Karpas-422 (cell line): ENCODE measurements around the gene KCND3. TPM values are rescaled to one million over a fixed set of nuclear protein-coding genes. Genes with fewer than 3 reads are reported as not detected.

Experiments
- DNase-seq: peaks from one replicate; pipeline ENCODE4 v3.0.0-alpha.2; 2015
- H2AFZ ChIP-seq: fragments of 200-600 bp; sonication (generic); 2 replicates; pipeline ENCODE4 v1.6.1; 2014; ENCODE audit warnings: antibody characterized with exemption, low read length, mixed read lengths
- H3K27ac ChIP-seq: fragments of 200-600 bp; sonication (generic); 2 replicates; pipeline ENCODE4 v1.5.1; 2014; ENCODE audit warnings: mild to moderate bottlenecking, low read length, moderate library complexity
- H3K27me3 ChIP-seq: fragments of 200-600 bp; sonication (generic); 2 replicates; pipeline ENCODE4 v1.6.1; 2014; ENCODE audit warnings: low read length, mixed read lengths
- H3K36me3 ChIP-seq: fragments of 200-600 bp; sonication (generic); 2 replicates; pipeline ENCODE4 v1.6.1; 2014; ENCODE audit warnings: low read length, mixed read lengths; ENCODE audit not compliant: insufficient read depth
- H3K4me1 ChIP-seq: fragments of 200-600 bp; sonication (generic); 2 replicates; pipeline ENCODE4 v1.6.1; 2014; ENCODE audit warnings: mild to moderate bottlenecking, low read length, mixed read lengths
- H3K4me2 ChIP-seq: fragments of 200-600 bp; sonication (generic); 2 replicates; pipeline ENCODE4 v1.6.1; 2014; ENCODE audit warnings: low read length, low read depth, mild to moderate bottlenecking; ENCODE audit not compliant: poor library complexity, severe bottlenecking
- H3K4me3 ChIP-seq: fragments of 200-600 bp; sonication (generic); 2 replicates; pipeline ENCODE4 v1.5.1; 2014; ENCODE audit warnings: mild to moderate bottlenecking, antibody characterized with exemption, low read length, mixed read lengths
- H3K79me2 ChIP-seq: fragments of 200-600 bp; sonication (generic); 2 replicates; pipeline ENCODE4 v1.6.1; 2014; ENCODE audit warnings: mild to moderate bottlenecking, low read length, mixed read lengths
- H3K9ac ChIP-seq: fragments of 200-600 bp; sonication (generic); 2 replicates; pipeline ENCODE4 v1.6.0; 2014; ENCODE audit warnings: low read length
- H3K9me2 ChIP-seq: fragments of 200-600 bp; sonication (generic), shearing (Covaris generic); replicated peaks from 2 replicates; pipeline ENCODE4 v1.6.0; 2014; ENCODE audit warnings: mild to moderate bottlenecking, low read length, moderate library complexity; ENCODE audit not compliant: insufficient read depth
- H3K9me3 ChIP-seq: fragments of 300-700, 200-600 bp; sonication (generic); 2 replicates; pipeline ENCODE4 v1.6.1; 2014; ENCODE audit warnings: low read length, mixed read lengths
- H4K20me1 ChIP-seq: fragments of 200-600 bp; sonication (generic); 2 replicates; pipeline ENCODE4 v1.6.1; 2014; ENCODE audit warnings: mild to moderate bottlenecking, antibody characterized with exemption, low read length, low read depth; ENCODE audit not compliant: insufficient read depth
- total RNA-seq: library from RNA; depleted of rRNA; stranded (reverse); fragments of >200 nt; shearing (Covaris generic); gene quantifications from 2 replicates; pipeline ENCODE4 v1.2.3, GENCODE V29; 2014; ENCODE audit warnings: low replicate concordance

The KCND3 gene
- total RNA-seq, 1 experiment from 2014 or later: not detected

- Histone ChIP-seq H3K9ac (no peak overlapping the region), H3K36me3 (no peaks in the 10 kb centered on the region), H3K9me2 (no peaks in the 10 kb centered on the region), H3K4me1 (peaks cover 3% of the 10 kb centered on the region; the same call in 1 of the 2 replicates), H4K20me1 (no peaks in the 10 kb centered on the region), H3K27me3 (no peaks in the 10 kb centered on the region), H3K79me2 (no peaks in the 10 kb centered on the region), H3K4me3 (no peak overlapping the region), H3K4me2 (no peak overlapping the region), H3K27ac (no peak overlapping the region), H3K9me3 (no peaks in the 10 kb centered on the region), H2AFZ (no peak overlapping the region)
- DNase-seq: no peak
Observed at GRCh38 chr1:111778541-111779051, 210.9 kb downstream of the KCND3 start.

GRCh38 chr1:111778066-111778465 is 211.4 kb downstream of the KCND3 start:
- H3K27me3 ChIP-seq: no peaks in the 10 kb centered on the region
- no peak overlapping the region for H2AFZ ChIP-seq
- H3K36me3 ChIP-seq: no peaks in the 10 kb centered on the region
- no peak overlapping the region for H3K9ac ChIP-seq
- DNase-seq: no peak
- no peaks in the 10 kb centered on the region for H3K9me3 ChIP-seq
- H4K20me1 ChIP-seq: no peaks in the 10 kb centered on the region
- H3K9me2 ChIP-seq: no peaks in the 10 kb centered on the region
- H3K4me1 ChIP-seq: peaks cover 3% of the 10 kb centered on the region; the same call in 1 of the 2 replicates
- H3K4me2 ChIP-seq: no peak overlapping the region
- H3K27ac ChIP-seq: no peak overlapping the region
- no peak overlapping the region for H3K4me3 ChIP-seq
- no peaks in the 10 kb centered on the region for H3K79me2 ChIP-seq

GRCh38 chr1:111777301-111777700 is 212.2 kb downstream of the KCND3 start:
- Histone ChIP-seq H3K27me3 (no peaks in the 10 kb centered on the region), H3K4me2 (no peak overlapping the region), H3K36me3 (no peaks in the 10 kb centered on the region), H3K4me3 (no peak overlapping the region), H3K27ac (no peak overlapping the region), H3K9ac (no peak overlapping the region), H3K4me1 (no peaks in the 10 kb centered on the region), H3K9me2 (no peaks in the 10 kb centered on the region), H2AFZ (no peak overlapping the region), H3K9me3 (no peaks in the 10 kb centered on the region), H4K20me1 (no peaks in the 10 kb centered on the region), H3K79me2 (no peaks in the 10 kb centered on the region)
- DNase-seq: no peak

- no peak for DNase-seq
- H3K27me3 ChIP-seq: no peaks in the 10 kb centered on the region
- H3K9me2 ChIP-seq: no peaks in the 10 kb centered on the region
Observed at GRCh38 chr1:111776861-111777260, 212.6 kb downstream of the KCND3 start.

DNA sequence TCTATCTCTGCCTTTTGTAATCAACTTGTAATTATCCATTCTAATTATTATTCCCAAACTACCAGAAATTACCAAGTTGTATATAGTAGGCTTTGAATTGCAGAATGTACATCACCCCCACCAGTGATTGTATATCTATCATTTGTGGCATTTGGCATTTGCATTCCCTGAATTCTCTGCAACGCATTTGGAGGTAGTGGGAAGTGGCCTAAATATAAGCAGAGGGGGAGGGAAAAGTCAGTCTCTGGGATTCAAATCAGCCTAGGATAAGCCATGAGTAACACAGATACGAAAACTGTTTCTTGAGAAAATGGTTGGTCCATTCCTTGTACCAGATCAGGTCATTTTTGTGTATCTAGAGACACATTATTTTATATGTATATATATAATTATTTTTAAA is 213.1 kb downstream of the KCND3 start:
- Histone ChIP-seq H3K27ac (no peak overlapping the region), H3K27me3 (no peaks in the 10 kb centered on the region), H2AFZ (no peak overlapping the region), H4K20me1 (no peaks in the 10 kb centered on the region), H3K4me2 (no peak overlapping the region), H3K79me2 (no peaks in the 10 kb centered on the region), H3K4me3 (no peak overlapping the region), H3K9me2 (no peaks in the 10 kb centered on the region), H3K9me3 (no peaks in the 10 kb centered on the region), H3K36me3 (no peaks in the 10 kb centered on the region), H3K9ac (no peak overlapping the region), H3K4me1 (no peaks in the 10 kb centered on the region)
- no peak for DNase-seq

More at GRCh38 chr1:111776861-111777260, 212.6 kb downstream of the KCND3 start:
- no peaks in the 10 kb centered on the region for H3K4me1 ChIP-seq
- H3K79me2 ChIP-seq: no peaks in the 10 kb centered on the region
- no peak overlapping the region for H3K27ac ChIP-seq
- H3K9me3 ChIP-seq: no peaks in the 10 kb centered on the region
- no peak overlapping the region for H3K4me3 ChIP-seq
- H4K20me1 ChIP-seq: no peaks in the 10 kb centered on the region
- no peak overlapping the region for H3K4me2 ChIP-seq
- no peaks in the 10 kb centered on the region for H3K36me3 ChIP-seq
- H3K9ac ChIP-seq: no peak overlapping the region
- H2AFZ ChIP-seq: no peak overlapping the region

DNA sequence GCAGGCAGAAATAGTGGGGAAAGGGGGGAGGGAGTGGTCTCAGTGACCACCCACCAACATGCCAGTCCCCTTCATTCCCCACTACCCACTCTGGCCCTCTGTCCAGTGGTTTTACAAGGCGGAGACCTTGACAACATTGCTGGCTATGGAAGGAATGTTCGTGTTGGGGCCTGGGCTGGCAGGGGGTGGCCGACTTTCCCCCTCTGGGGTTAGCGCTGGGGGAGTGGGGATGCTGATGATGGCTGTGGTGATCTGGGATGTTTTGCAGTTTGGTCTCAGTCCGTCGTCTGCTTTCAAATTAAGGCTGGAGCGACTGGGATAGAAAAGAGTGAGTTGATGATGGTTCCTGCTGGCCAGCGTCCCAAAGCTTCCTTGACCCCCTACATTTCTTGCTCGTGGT is 213.5 kb downstream of the KCND3 start:
- no peaks in the 10 kb centered on the region for H3K9me3 ChIP-seq
- no peaks in the 10 kb centered on the region for H3K79me2 ChIP-seq
- H3K27ac ChIP-seq: no peak overlapping the region
- H3K9me2 ChIP-seq: no peaks in the 10 kb centered on the region
- no peaks in the 10 kb centered on the region for H3K27me3 ChIP-seq
- H3K4me1 ChIP-seq: no peaks in the 10 kb centered on the region
- H3K36me3 ChIP-seq: no peaks in the 10 kb centered on the region
- no peak overlapping the region for H2AFZ ChIP-seq
- no peak overlapping the region for H3K4me3 ChIP-seq
- H3K9ac ChIP-seq: no peak overlapping the region
- no peak overlapping the region for H3K4me2 ChIP-seq
- no peaks in the 10 kb centered on the region for H4K20me1 ChIP-seq
- no peak for DNase-seq

DNA sequence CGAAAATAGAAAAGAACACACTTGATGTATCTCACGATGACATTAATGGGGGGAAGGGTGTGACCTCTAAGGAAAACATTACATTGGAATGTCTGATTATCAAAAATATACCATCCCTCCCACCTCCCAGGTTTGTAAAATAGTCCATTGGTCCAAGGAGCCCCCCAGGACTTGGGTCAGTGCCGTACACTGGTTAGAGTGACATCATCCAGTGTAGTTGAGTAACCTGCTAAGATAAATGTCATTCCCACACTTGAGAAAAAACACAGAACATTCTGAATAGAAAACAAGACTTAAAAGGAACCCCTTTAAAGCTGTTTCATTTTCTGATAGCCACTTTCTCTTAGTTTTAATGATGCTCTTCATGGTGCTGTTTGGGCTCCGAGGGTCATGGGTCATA is 218.6 kb downstream of the KCND3 start:
- Histone ChIP-seq H3K27ac (no peak overlapping the region), H3K4me2 (no peak overlapping the region), H3K27me3 (no peaks in the 10 kb centered on the region), H3K9me2 (no peaks in the 10 kb centered on the region), H3K9me3 (no peaks in the 10 kb centered on the region), H4K20me1 (peaks cover 12% of the 10 kb centered on the region), H2AFZ (no peak overlapping the region), H3K4me1 (peaks cover 5% of the 10 kb centered on the region; the same call in 1 of the 2 replicates), H3K79me2 (peaks cover 8% of the 10 kb centered on the region), H3K9ac (no peak overlapping the region), H3K36me3 (peaks cover 22% of the 10 kb centered on the region), H3K4me3 (no peak overlapping the region)
- no peak for DNase-seq

DNA sequence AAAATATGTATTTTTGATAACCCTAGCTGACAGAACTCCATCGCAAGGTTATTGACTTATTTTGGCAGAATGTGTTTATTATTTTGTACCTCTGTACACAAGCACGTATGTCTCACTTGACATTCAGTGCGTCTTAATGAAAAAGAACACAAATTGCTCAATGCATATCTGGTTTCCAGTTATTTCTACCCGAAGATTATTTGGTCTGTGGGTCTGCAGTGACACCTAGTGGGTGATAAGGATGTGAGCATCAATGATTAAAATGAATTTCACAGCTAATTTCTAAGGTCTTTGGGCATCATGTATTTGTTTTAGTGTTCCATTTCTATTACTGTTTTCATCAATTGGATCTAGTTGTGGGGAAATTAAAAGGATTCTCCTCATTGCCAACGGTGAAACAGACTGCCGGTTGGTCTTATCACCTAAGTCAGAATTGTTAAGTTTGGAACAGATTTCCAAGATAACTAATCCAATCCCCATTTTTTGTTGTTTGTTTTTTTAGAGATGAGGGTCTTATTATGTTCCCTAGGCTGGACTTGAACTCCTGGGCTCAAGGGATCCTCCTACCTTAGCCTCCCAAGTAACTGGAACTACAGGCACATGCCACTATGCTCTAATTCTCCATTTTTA is 219.8 kb downstream of the KCND3 start:
- H3K9ac ChIP-seq: no peak overlapping the region
- no peak overlapping the region for H3K4me3 ChIP-seq
- H3K27me3 ChIP-seq: no peaks in the 10 kb centered on the region
- H4K20me1 ChIP-seq: peaks cover 12% of the 10 kb centered on the region
- peaks cover 35% of the 10 kb centered on the region for H3K36me3 ChIP-seq
- peak; percentile 91 for DNase-seq
- H3K4me1 ChIP-seq: peaks cover 5% of the 10 kb centered on the region; the same call in 1 of the 2 replicates
- H3K9me3 ChIP-seq: no peaks in the 10 kb centered on the region
- no peaks in the 10 kb centered on the region for H3K9me2 ChIP-seq
- H3K79me2 ChIP-seq: peaks cover 10% of the 10 kb centered on the region
- H2AFZ ChIP-seq: no peak overlapping the region
- no peak overlapping the region for H3K4me2 ChIP-seq
- H3K27ac ChIP-seq: no peak overlapping the region
